Uterus (tissue), 2 donors: ENCODE data around the gene MUSK.

Experiments
- CTCF ChIP-seq, 4 experiments: fragments of 200-600 bp in 2 of 4; fragments of 450-650 bp in 2 of 4; sonication (generic) in 2 of 4; IDR thresholded peaks; one replicate each; pipeline ENCODE4 v1.5.1; 2016 to 2019; ENCODE audit warnings: antibody characterized with exemption in 4 of 4, mild to moderate bottlenecking in 2 of 4, moderate library complexity in 1 of 4
- POLR2A ChIP-seq, 2 donors: fragments of 450-650 bp; IDR thresholded peaks; one replicate each; pipeline ENCODE4 v1.6.1; 2016; ENCODE audit warnings: antibody characterized with exemption in 2 of 2, mild to moderate bottlenecking in 1 of 2, moderate library complexity in 1 of 2

- TF ChIP-seq CTCF (IDR thresholded peaks at IDR 0.05) (no peak), POLR2A (IDR thresholded peaks at IDR 0.05) (no peak)
Measured at GRCh38 chr9:110691002-110691549, 22.5 kb downstream of the MUSK start.
